ENCODE data around the gene LCN15.

Gene LCN15

GRCh38 chr9:136738960-136739359, 25.4 kb downstream of the LCN15 start:
- no peak for DNase-seq

GRCh38 chr9:136735812-136736480, 28.4 kb downstream of the LCN15 start:
- no peak for DNase-seq

- DNase-seq, result no peak
These were observed 29.4 kb downstream of the LCN15 start for GRCh38 chr9:136734837-136735496.

- DNase-seq, result no peak
These were observed 30.7 kb downstream of the LCN15 start for GRCh38 chr9:136733611-136734010.

GRCh38 chr9:136732444-136733178, 31.7 kb downstream of the LCN15 start:
- DNase-seq, result no peak

GRCh38 chr9:136729926-136730325, 34.4 kb downstream of the LCN15 start:
- DNase-seq, result no peak

- DNase-seq, result no peak
These were observed 35.2 kb downstream of the LCN15 start for GRCh38 chr9:136729144-136729543.

GRCh38 chr9:136728548-136729123, 35.7 kb downstream of the LCN15 start:
- no peak for DNase-seq

GRCh38 chr9:136728080-136728547, 36.2 kb downstream of the LCN15 start:
- DNase-seq, result peak; percentile 94

- DNase-seq, result peak; percentile 63
These were observed 37.6 kb downstream of the LCN15 start for GRCh38 chr9:136726631-136727191.

GRCh38 chr9:136726118-136726517, 38.2 kb downstream of the LCN15 start:
- DNase-seq, result no peak

- DNase-seq, result no peak
These were observed 38.7 kb downstream of the LCN15 start for GRCh38 chr9:136725612-136726011.

GRCh38 chr9:136724772-136725171, 39.5 kb downstream of the LCN15 start:
- no peak for DNase-seq

- no peak for DNase-seq
These were observed 40.3 kb downstream of the LCN15 start for GRCh38 chr9:136723989-136724388.

- no peak for DNase-seq
These were observed 40.8 kb downstream of the LCN15 start for GRCh38 chr9:136723362-136723976.

GRCh38 chr9:136722969-136723356, 41.4 kb downstream of the LCN15 start:
- no peak for DNase-seq

- DNase-seq, result no peak
These were observed 42.0 kb downstream of the LCN15 start for GRCh38 chr9:136722093-136722968.

- DNase-seq, result no peak
These were observed 42.8 kb downstream of the LCN15 start for GRCh38 chr9:136721339-136722092.

GRCh38 chr9:136720898-136721338, 43.4 kb downstream of the LCN15 start:
- DNase-seq, result no peak

GRCh38 chr9:136720251-136720897, 43.9 kb downstream of the LCN15 start:
- DNase-seq, result no peak
